HG02840 (cell line): ENCODE measurements around the gene ATP5F1D.
"Not testable (repeated sequence)": the region's sequence is repeated elsewhere in the genome, so short reads cannot be mapped to it uniquely, and the experiment has no call there.

Experiments
- ATAC-seq: cut with Tn5 transposase; IDR thresholded peaks from one replicate; pipeline ENCODE4 v1.9.1; 2021; ENCODE audit warnings: mild to moderate bottlenecking, moderate library complexity, moderate number of reproducible peaks; ENCODE audit not compliant: unreplicated experiment, low FRiP score

Gene ATP5F1D

GRCh38 chr19:1245494-1246264, 4.1 kb downstream of the ATP5F1D start:
- ATAC-seq: no peak

GRCh38 chr19:1246265-1247087, 4.9 kb downstream of the ATP5F1D start:
- not testable (repeated sequence) for ATAC-seq

- ATAC-seq: no peak
Observed at GRCh38 chr19:1247748-1248138, 6.2 kb downstream of the ATP5F1D start.

GRCh38 chr19:1248139-1248785, 6.7 kb downstream of the ATP5F1D start, which contains the start of gene MIDN:
Gene MIDN (plus strand): TSS chr19:1248583. CDS start chr19:1250297, 1,714 bp downstream.
- peak; percentile 12 for ATAC-seq

GRCh38 chr19:1248786-1249297, 7.3 kb downstream of the ATP5F1D start:
- ATAC-seq: peak; percentile 36

GRCh38 chr19:1249298-1249989, 7.9 kb downstream of the ATP5F1D start:
- peak; percentile 42 for ATAC-seq

GRCh38 chr19:1249990-1250436, 8.5 kb downstream of the ATP5F1D start:
- ATAC-seq: no peak

- no peak for ATAC-seq
Observed at GRCh38 chr19:1250437-1251260, 9.1 kb downstream of the ATP5F1D start.

GRCh38 chr19:1251330-1252220, 10.0 kb downstream of the ATP5F1D start:
- no peak for ATAC-seq

GRCh38 chr19:1252221-1252820, 10.8 kb downstream of the ATP5F1D start:
- ATAC-seq: no peak

GRCh38 chr19:1252821-1253513, 11.4 kb downstream of the ATP5F1D start:
- ATAC-seq: no peak

GRCh38 chr19:1253514-1254080, 12.0 kb downstream of the ATP5F1D start:
- no peak for ATAC-seq

- ATAC-seq: no peak
Observed at GRCh38 chr19:1254081-1254527, 12.6 kb downstream of the ATP5F1D start.

- ATAC-seq: no peak
Observed at GRCh38 chr19:1254530-1255185, 13.1 kb downstream of the ATP5F1D start.

- no peak for ATAC-seq
Observed at GRCh38 chr19:1255186-1256161, 13.9 kb downstream of the ATP5F1D start.
